Measurements from ENCODE around the gene FLYWCH2. TPM values are rescaled to one million over a fixed set of nuclear protein-coding genes. Genes with fewer than 3 reads are reported as not detected.

The FLYWCH2 gene
- total RNA-seq, 2 experiments from 2014 or later: 23.9 to 38.7 TPM

GRCh38 chr16:2936436-2937011 lies 53.5 kb downstream of the FLYWCH2 start:
- DNase-seq (ENCODE audit: low spot score): no peak
- TF ChIP-seq CTCF (conservative IDR thresholded peaks at IDR 0.05; ENCODE audit: low read length) (no peak), EZH2phosphoT487 (IDR thresholded peaks at IDR 0.05; ENCODE audit: borderline replicate concordance, low read depth, low read length) (no peak)
- no TSS peak for BruUV-seq (replicated peaks)
- no peak overlapping the region for H3K27ac ChIP-seq (ENCODE audit: low read depth, low read length, poor library complexity, severe bottlenecking)
- no peaks in the 10 kb centered on the region for H3K9me3 ChIP-seq (ENCODE audit: low read length)
- H3K36me3 ChIP-seq (ENCODE audit: insufficient read depth, low read length): peaks cover 31% of the 10 kb centered on the region
- ChIA-PET POLR2A (no interaction called here), CTCF (ENCODE audit: unreplicated experiment) (interaction anchor here (0.6 kb wide), 1 partner anchor 71 kb away, joined by 3 read pairs; no protein-coding TSS in a partner anchor)
- H3K4me2 ChIP-seq (ENCODE audit: low read length): no peak overlapping the region
- H3K4me1 ChIP-seq (ENCODE audit: insufficient read depth, low read length, poor library complexity, severe bottlenecking): no peaks in the 10 kb centered on the region
- no peaks in the 10 kb centered on the region for H3K79me2 ChIP-seq (ENCODE audit: insufficient read depth, low read depth, low read length)
- H3K4me3 ChIP-seq (ENCODE audit: low read depth, low read length, poor library complexity, severe bottlenecking): no peak overlapping the region
- H4K20me1 ChIP-seq (ENCODE audit: insufficient read depth, low read length): no peaks in the 10 kb centered on the region
- no peaks in the 10 kb centered on the region for H3K9me2 ChIP-seq (ENCODE audit: insufficient read depth, low read length)
- intact Hi-C loops (cut with micrococcal nuclease; ENCODE audit: unreplicated experiment): no loop called here
- no peak overlapping the region for H2AFZ ChIP-seq (ENCODE audit: low read length)

GRCh38 chr16:2937170-2937569 lies 54.2 kb downstream of the FLYWCH2 start:
- Histone ChIP-seq H3K4me2 (ENCODE audit: low read length) (no peak overlapping the region), H3K9me2 (ENCODE audit: insufficient read depth, low read length) (no peaks in the 10 kb centered on the region), H3K79me2 (ENCODE audit: insufficient read depth, low read depth, low read length) (no peaks in the 10 kb centered on the region), H3K9me3 (ENCODE audit: low read length) (no peaks in the 10 kb centered on the region), H3K4me1 (ENCODE audit: insufficient read depth, low read length, poor library complexity, severe bottlenecking) (no peaks in the 10 kb centered on the region), H3K27ac (ENCODE audit: low read depth, low read length, poor library complexity, severe bottlenecking) (no peak overlapping the region), H4K20me1 (ENCODE audit: insufficient read depth, low read length) (no peaks in the 10 kb centered on the region), H3K4me3 (ENCODE audit: low read depth, low read length, poor library complexity, severe bottlenecking) (no peak overlapping the region), H2AFZ (ENCODE audit: low read length) (no peak overlapping the region), H3K36me3 (ENCODE audit: insufficient read depth, low read length) (peaks cover 31% of the 10 kb centered on the region)
- ChIA-PET CTCF (ENCODE audit: unreplicated experiment) (no interaction called here), POLR2A (no interaction called here)
- TF ChIP-seq EZH2phosphoT487 (IDR thresholded peaks at IDR 0.05; ENCODE audit: borderline replicate concordance, low read depth, low read length) (no peak), CTCF (conservative IDR thresholded peaks at IDR 0.05; ENCODE audit: low read length) (no peak)
- intact Hi-C loops (cut with micrococcal nuclease; ENCODE audit: unreplicated experiment): no loop called here
- DNase-seq (ENCODE audit: low spot score): no peak
- BruUV-seq (replicated peaks): no TSS peak

GRCh38 chr16:2938206-2938605 lies 55.2 kb downstream of the FLYWCH2 start:
- H3K36me3 ChIP-seq (ENCODE audit: insufficient read depth, low read length): peaks cover 31% of the 10 kb centered on the region
- TF ChIP-seq EZH2phosphoT487 (IDR thresholded peaks at IDR 0.05; ENCODE audit: borderline replicate concordance, low read depth, low read length): no peak
- TF ChIP-seq CTCF (conservative IDR thresholded peaks at IDR 0.05; ENCODE audit: low read length): no peak
- intact Hi-C loops (cut with micrococcal nuclease; ENCODE audit: unreplicated experiment): no loop called here
- CTCF ChIA-PET (ENCODE audit: unreplicated experiment): no interaction called here
- no peaks in the 10 kb centered on the region for H3K9me2 ChIP-seq (ENCODE audit: insufficient read depth, low read length)
- POLR2A ChIA-PET: no interaction called here
- no peaks in the 10 kb centered on the region for H3K9me3 ChIP-seq (ENCODE audit: low read length)
- H3K4me2 ChIP-seq (ENCODE audit: low read length): no peak overlapping the region
- no peaks in the 10 kb centered on the region for H3K4me1 ChIP-seq (ENCODE audit: insufficient read depth, low read length, poor library complexity, severe bottlenecking)
- H3K4me3 ChIP-seq (ENCODE audit: low read depth, low read length, poor library complexity, severe bottlenecking): no peak overlapping the region
- H3K79me2 ChIP-seq (ENCODE audit: insufficient read depth, low read depth, low read length): no peaks in the 10 kb centered on the region
- BruUV-seq (replicated peaks): no TSS peak
- H4K20me1 ChIP-seq (ENCODE audit: insufficient read depth, low read length): no peaks in the 10 kb centered on the region
- H3K27ac ChIP-seq (ENCODE audit: low read depth, low read length, poor library complexity, severe bottlenecking): no peak overlapping the region
- H2AFZ ChIP-seq (ENCODE audit: low read length): no peak overlapping the region
- DNase-seq (ENCODE audit: low spot score): no peak

Data from OCI-LY7 (cell line).